DND-41 (cell line): ENCODE measurements around the gene IQCF6.
"Not testable (repeated sequence)": the region's sequence is repeated elsewhere in the genome, so short reads cannot be mapped to it uniquely, and the experiment has no call there.

Experiments
- CTCF ChIP-seq: IDR thresholded peaks from 2 replicates; pipeline ENCODE4 v1.5.1; 2012; ENCODE audit warnings: borderline replicate concordance, low read length, moderate library complexity, mild to moderate bottlenecking; ENCODE audit not compliant: poor library complexity, severe bottlenecking; ENCODE audit errors: extremely low read depth
- EZH2 ChIP-seq: IDR thresholded peaks from 3 replicates; pipeline ENCODE4 v1.6.1; 2012; ENCODE audit warnings: borderline replicate concordance, low read depth, mild to moderate bottlenecking, moderate library complexity, low read length, inconsistent platforms; ENCODE audit not compliant: severe bottlenecking

GRCh38 chr3:51742978-51743377 is 36.1 kb downstream of the IQCF6 start:
- not testable (repeated sequence) for TF ChIP-seq CTCF, EZH2
